ENCODE results near the gene EGR4. TPM values are rescaled to one million over a fixed set of nuclear protein-coding genes. Genes with fewer than 3 reads are reported as not detected.

Gene EGR4
- total and polyA plus RNA-seq, 4 donors = 0.02 TPM; not detected in 3

DNA sequence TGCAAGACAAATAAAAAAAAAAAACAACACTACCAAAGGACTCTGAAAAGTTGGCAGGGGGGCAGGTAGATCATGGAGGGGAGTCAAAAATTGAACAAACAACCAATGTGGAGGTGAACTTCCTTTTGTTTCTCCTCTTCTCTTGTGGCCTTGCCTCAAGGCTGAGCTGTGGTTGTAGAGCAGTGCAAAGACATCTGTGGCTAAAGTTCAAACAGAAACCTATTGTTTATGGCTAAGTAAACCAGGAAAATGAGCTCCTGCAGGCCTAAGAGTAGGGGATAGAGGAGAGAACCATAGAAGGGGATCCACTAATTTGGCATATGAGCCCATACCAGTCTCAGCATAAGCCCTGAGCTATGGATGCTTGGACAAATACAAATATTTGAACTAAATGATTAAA lies 40.2 kb upstream of the EGR4 start:
- Histone ChIP-seq H3K27ac (ENCODE audit: low read depth in 1 of 2, low read length in 2 of 2) (no peak overlapping the region), H3K27me3 (ENCODE audit: control insufficient read depth in 4 of 4, insufficient read depth in 4 of 4, low read length in 3 of 4) (no peaks in the 10 kb centered on the region), H3K9ac (ENCODE audit: low read depth in 1 of 2, low read length in 2 of 2) (no peak overlapping the region), H3K4me1 (ENCODE audit: control insufficient read depth in 4 of 4, insufficient read depth in 4 of 4, low read length in 3 of 4) (no peaks in the 10 kb centered on the region), H3K4me3 (ENCODE audit: low read depth in 1 of 3, low read length in 3 of 3) (no peak overlapping the region), H3K9me3 (ENCODE audit: control insufficient read depth in 4 of 4, low read length in 3 of 4) (no peaks in the 10 kb centered on the region), H3K36me3 (ENCODE audit: control insufficient read depth in 4 of 4, insufficient read depth in 3 of 4, low read depth in 1 of 4, low read length in 3 of 4) (no peaks in the 10 kb centered on the region)
- no peak for DNase-seq (ENCODE audit: low spot score)
- TF ChIP-seq HNF4A (conservative IDR thresholded peaks at IDR 0.05) (no peak), TAF1 (conservative IDR thresholded peaks at IDR 0.05) (no peak)
- TF ChIP-seq, protein P1, sequence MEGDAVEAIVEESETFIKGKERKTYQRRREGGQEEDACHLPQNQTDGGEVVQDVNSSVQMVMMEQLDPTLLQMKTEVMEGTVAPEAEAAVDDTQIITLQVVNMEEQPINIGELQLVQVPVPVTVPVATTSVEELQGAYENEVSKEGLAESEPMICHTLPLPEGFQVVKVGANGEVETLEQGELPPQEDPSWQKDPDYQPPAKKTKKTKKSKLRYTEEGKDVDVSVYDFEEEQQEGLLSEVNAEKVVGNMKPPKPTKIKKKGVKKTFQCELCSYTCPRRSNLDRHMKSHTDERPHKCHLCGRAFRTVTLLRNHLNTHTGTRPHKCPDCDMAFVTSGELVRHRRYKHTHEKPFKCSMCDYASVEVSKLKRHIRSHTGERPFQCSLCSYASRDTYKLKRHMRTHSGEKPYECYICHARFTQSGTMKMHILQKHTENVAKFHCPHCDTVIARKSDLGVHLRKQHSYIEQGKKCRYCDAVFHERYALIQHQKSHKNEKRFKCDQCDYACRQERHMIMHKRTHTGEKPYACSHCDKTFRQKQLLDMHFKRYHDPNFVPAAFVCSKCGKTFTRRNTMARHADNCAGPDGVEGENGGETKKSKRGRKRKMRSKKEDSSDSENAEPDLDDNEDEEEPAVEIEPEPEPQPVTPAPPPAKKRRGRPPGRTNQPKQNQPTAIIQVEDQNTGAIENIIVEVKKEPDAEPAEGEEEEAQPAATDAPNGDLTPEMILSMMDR (IDR thresholded peaks at IDR 0.05; ENCODE audit: low read depth, low read length, missing input control) = no peak
- TF ChIP-seq, protein P2, sequence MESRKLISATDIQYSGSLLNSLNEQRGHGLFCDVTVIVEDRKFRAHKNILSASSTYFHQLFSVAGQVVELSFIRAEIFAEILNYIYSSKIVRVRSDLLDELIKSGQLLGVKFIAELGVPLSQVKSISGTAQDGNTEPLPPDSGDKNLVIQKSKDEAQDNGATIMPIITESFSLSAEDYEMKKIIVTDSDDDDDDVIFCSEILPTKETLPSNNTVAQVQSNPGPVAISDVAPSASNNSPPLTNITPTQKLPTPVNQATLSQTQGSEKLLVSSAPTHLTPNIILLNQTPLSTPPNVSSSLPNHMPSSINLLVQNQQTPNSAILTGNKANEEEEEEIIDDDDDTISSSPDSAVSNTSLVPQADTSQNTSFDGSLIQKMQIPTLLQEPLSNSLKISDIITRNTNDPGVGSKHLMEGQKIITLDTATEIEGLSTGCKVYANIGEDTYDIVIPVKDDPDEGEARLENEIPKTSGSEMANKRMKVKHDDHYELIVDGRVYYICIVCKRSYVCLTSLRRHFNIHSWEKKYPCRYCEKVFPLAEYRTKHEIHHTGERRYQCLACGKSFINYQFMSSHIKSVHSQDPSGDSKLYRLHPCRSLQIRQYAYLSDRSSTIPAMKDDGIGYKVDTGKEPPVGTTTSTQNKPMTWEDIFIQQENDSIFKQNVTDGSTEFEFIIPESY (IDR thresholded peaks at IDR 0.05) = no peak

DNA sequence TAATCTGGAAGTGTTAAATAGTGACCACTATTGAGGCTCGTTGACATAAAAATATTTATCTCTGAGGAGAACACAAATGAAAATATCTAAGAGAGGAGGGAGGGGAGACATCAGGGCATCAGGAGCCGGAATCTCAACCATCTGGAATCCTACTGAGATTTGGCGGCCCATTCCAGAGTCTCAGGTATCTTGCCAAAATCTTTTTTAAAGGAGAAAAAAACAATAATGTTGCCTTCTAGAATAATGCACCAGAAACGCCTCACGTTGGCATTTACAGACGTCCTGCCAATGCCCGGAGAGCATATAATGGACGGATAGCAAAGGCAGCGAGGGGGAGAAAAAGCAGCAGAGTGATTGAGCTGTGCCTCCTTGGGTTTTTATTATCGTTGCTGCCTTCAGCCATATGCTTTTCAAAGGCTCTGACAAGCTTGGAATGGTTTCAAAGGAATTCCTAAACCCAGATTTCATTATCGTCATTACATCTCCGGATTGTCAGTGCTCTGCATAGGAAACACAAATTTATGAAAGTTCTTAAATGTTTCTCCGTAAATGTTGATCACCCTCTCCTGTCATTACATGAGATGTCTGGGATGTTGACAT lies 30.9 kb upstream of the EGR4 start:
- Histone ChIP-seq H3K9ac (ENCODE audit: low read depth in 1 of 2, low read length in 2 of 2) (no peak overlapping the region), H3K27ac (ENCODE audit: low read depth in 1 of 2, low read length in 2 of 2) (no peak overlapping the region), H3K4me1 (ENCODE audit: control insufficient read depth in 4 of 4, insufficient read depth in 4 of 4, low read length in 3 of 4) (no peaks in the 10 kb centered on the region), H3K4me3 (ENCODE audit: low read depth in 1 of 3, low read length in 3 of 3) (no peak overlapping the region), H3K27me3 (ENCODE audit: control insufficient read depth in 4 of 4, insufficient read depth in 4 of 4, low read length in 3 of 4) (peaks cover 0 to 6% (median 2%) of the 10 kb centered on the region in 4 donors), H3K36me3 (ENCODE audit: control insufficient read depth in 4 of 4, insufficient read depth in 3 of 4, low read depth in 1 of 4, low read length in 3 of 4) (no peaks in the 10 kb centered on the region), H3K9me3 (ENCODE audit: control insufficient read depth in 4 of 4, low read length in 3 of 4) (no peaks in the 10 kb centered on the region)
- WGBS = 63% methylated on average over 13 of the region's 13 CpGs
- TF ChIP-seq HNF4G (IDR thresholded peaks at IDR 0.05) = no peak
- no peak for TF ChIP-seq FOXA2 (IDR thresholded peaks at IDR 0.05)
- TF ChIP-seq, protein P2 (IDR thresholded peaks at IDR 0.05) = no peak
- TF ChIP-seq, protein P1 (IDR thresholded peaks at IDR 0.05; ENCODE audit: low read depth, low read length, missing input control) = no peak
- no peak for TF ChIP-seq JUND (IDR thresholded peaks at IDR 0.05)
- TF ChIP-seq HNF4A (conservative IDR thresholded peaks at IDR 0.05) = no peak
- no peak for TF ChIP-seq FOXA1 (IDR thresholded peaks at IDR 0.05)
- no peak for TF ChIP-seq YY1 (IDR thresholded peaks at IDR 0.05)
- TF ChIP-seq, protein P3, sequence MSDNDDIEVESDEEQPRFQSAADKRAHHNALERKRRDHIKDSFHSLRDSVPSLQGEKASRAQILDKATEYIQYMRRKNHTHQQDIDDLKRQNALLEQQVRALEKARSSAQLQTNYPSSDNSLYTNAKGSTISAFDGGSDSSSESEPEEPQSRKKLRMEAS (IDR thresholded peaks at IDR 0.05) = no peak
- no peak for TF ChIP-seq RXRA (IDR thresholded peaks at IDR 0.05)
- TF ChIP-seq TAF1 (conservative IDR thresholded peaks at IDR 0.05) = no peak
- no peak for TF ChIP-seq NR2F2 (IDR thresholded peaks at IDR 0.05)
- TF ChIP-seq, protein P4, sequence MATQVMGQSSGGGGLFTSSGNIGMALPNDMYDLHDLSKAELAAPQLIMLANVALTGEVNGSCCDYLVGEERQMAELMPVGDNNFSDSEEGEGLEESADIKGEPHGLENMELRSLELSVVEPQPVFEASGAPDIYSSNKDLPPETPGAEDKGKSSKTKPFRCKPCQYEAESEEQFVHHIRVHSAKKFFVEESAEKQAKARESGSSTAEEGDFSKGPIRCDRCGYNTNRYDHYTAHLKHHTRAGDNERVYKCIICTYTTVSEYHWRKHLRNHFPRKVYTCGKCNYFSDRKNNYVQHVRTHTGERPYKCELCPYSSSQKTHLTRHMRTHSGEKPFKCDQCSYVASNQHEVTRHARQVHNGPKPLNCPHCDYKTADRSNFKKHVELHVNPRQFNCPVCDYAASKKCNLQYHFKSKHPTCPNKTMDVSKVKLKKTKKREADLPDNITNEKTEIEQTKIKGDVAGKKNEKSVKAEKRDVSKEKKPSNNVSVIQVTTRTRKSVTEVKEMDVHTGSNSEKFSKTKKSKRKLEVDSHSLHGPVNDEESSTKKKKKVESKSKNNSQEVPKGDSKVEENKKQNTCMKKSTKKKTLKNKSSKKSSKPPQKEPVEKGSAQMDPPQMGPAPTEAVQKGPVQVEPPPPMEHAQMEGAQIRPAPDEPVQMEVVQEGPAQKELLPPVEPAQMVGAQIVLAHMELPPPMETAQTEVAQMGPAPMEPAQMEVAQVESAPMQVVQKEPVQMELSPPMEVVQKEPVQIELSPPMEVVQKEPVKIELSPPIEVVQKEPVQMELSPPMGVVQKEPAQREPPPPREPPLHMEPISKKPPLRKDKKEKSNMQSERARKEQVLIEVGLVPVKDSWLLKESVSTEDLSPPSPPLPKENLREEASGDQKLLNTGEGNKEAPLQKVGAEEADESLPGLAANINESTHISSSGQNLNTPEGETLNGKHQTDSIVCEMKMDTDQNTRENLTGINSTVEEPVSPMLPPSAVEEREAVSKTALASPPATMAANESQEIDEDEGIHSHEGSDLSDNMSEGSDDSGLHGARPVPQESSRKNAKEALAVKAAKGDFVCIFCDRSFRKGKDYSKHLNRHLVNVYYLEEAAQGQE (IDR thresholded peaks at IDR 0.05) = no peak
- no peak for TF ChIP-seq GABPA (IDR thresholded peaks at IDR 0.05 in 1 of 2, conservative IDR thresholded peaks at IDR 0.05 in 1 of 2)
- TF ChIP-seq RAD21 (IDR thresholded peaks at IDR 0.05) = no peak
- TF ChIP-seq, protein P5, sequence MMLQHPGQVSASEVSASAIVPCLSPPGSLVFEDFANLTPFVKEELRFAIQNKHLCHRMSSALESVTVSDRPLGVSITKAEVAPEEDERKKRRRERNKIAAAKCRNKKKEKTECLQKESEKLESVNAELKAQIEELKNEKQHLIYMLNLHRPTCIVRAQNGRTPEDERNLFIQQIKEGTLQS (IDR thresholded peaks at IDR 0.05) = no peak
- no peak for TF ChIP-seq EGR1 (IDR thresholded peaks at IDR 0.05; ENCODE audit: low read depth in 2 of 2)
- no peak for TF ChIP-seq SP1 (IDR thresholded peaks at IDR 0.05)
- DNase-seq (ENCODE audit: low spot score) = no peak

All from liver (tissue), 9 donors.